Glutamatergic neuron (in vitro differentiated cells): ENCODE data around the gene NR6A1. TPM values are rescaled to one million over a fixed set of nuclear protein-coding genes. Genes with fewer than 3 reads are reported as not detected.

Experiments
- DNase-seq: peaks from one replicate; pipeline ENCODE4 v3.0.0; 2022
- H3K27ac Mint-ChIP-seq: one replicate; pipeline ENCODE4 v1.8.0; 2020; ENCODE audit warnings: mild to moderate bottlenecking, mixed read lengths, inconsistent platforms; ENCODE audit not compliant: unreplicated experiment
- H3K27me3 Mint-ChIP-seq: one replicate; pipeline ENCODE4 v1.8.0; 2020; ENCODE audit warnings: mild to moderate bottlenecking, moderate library complexity, mixed read lengths, inconsistent platforms; ENCODE audit not compliant: unreplicated experiment
- H3K36me3 Mint-ChIP-seq: one replicate; pipeline ENCODE4 v1.8.0; 2020; ENCODE audit warnings: mild to moderate bottlenecking, mixed read lengths, inconsistent platforms; ENCODE audit not compliant: unreplicated experiment
- H3K4me1 Mint-ChIP-seq: one replicate; pipeline ENCODE4 v1.8.0; 2020; ENCODE audit warnings: mild to moderate bottlenecking, low read depth, mixed read lengths, inconsistent platforms; ENCODE audit not compliant: unreplicated experiment
- H3K4me3 Mint-ChIP-seq: one replicate; pipeline ENCODE4 v1.8.0; 2020; ENCODE audit warnings: mild to moderate bottlenecking, mixed read lengths, inconsistent platforms; ENCODE audit not compliant: unreplicated experiment
- H3K9me3 Mint-ChIP-seq: one replicate; pipeline ENCODE4 v1.8.0; 2020; ENCODE audit warnings: mild to moderate bottlenecking, moderate library complexity, mixed read lengths, inconsistent platforms; ENCODE audit not compliant: unreplicated experiment
- total RNA-seq: library from RNA; stranded (reverse); fragmentation: NEBNext Ultra II Directional; extraction: Animal tissue kit (Norgen Biotek cat#: 25700); gene quantifications from one replicate; pipeline ENCODE4 v1.2.1, GENCODE V29; 2021; ENCODE audit not compliant: unreplicated experiment
- TF ChIP-seq, protein P1 (sequence below): fragments of 200-600 bp; sonication (generic); IDR thresholded peaks from one replicate; pipeline ENCODE4 v1.5.0; 2021; ENCODE audit not compliant: partially characterized antibody, unreplicated experiment

The NR6A1 gene
- total RNA-seq, 1 donor from 2014 or later = 51.0 TPM

DNA sequence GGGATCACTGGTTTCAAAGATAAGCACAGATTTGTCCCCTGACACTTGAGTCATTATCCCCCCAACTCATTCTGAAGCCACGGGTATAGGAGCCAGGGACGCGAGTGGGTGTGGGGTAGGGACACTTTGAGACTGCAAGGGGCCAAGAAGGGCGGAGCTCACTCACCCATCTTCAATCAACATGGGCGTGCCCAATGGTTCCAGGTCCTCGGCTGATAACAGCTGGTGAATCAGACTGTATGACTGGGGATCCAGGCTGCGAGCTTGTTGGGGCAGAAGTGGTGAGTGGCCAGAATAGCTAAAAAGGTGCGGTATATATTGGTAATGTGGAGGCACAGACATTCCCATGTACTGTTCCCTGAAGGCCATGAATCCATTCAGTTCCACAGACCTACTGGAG, 233.2 kb downstream of the NR6A1 start:
- H3K4me3 Mint-ChIP-seq = no peak overlapping the region
- no peaks in the 10 kb centered on the region for H3K27me3 Mint-ChIP-seq
- no peaks in the 10 kb centered on the region for H3K36me3 Mint-ChIP-seq
- no peak for DNase-seq
- no peak overlapping the region for H3K27ac Mint-ChIP-seq
- H3K4me1 Mint-ChIP-seq = no peaks in the 10 kb centered on the region
- TF ChIP-seq, protein P1, sequence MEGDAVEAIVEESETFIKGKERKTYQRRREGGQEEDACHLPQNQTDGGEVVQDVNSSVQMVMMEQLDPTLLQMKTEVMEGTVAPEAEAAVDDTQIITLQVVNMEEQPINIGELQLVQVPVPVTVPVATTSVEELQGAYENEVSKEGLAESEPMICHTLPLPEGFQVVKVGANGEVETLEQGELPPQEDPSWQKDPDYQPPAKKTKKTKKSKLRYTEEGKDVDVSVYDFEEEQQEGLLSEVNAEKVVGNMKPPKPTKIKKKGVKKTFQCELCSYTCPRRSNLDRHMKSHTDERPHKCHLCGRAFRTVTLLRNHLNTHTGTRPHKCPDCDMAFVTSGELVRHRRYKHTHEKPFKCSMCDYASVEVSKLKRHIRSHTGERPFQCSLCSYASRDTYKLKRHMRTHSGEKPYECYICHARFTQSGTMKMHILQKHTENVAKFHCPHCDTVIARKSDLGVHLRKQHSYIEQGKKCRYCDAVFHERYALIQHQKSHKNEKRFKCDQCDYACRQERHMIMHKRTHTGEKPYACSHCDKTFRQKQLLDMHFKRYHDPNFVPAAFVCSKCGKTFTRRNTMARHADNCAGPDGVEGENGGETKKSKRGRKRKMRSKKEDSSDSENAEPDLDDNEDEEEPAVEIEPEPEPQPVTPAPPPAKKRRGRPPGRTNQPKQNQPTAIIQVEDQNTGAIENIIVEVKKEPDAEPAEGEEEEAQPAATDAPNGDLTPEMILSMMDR = no peak
- H3K9me3 Mint-ChIP-seq = peaks cover 2% of the 10 kb centered on the region

DNA sequence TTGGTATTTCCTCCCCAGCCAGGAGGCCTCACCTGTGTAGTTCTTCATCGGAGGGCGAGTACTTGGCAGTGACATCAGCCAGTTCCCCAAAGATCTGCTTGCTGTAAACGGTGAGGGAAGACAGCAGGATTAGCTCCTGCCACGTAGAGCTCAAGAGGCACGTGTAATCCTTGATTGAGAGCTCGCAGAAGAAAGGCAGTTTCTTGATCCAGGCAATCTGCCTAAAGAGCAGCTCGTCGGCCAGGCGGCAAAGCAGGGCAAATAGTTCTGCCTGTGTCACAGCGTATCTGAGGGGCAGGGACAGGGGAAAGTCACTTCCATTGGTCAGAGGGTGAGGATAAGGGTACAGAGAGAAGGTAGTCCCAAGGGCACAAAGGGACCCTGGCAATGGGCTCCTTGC, 235.3 kb downstream of the NR6A1 start:
- H3K9me3 Mint-ChIP-seq = peaks cover 2% of the 10 kb centered on the region
- H3K4me3 Mint-ChIP-seq = no peak overlapping the region
- TF ChIP-seq, protein P1 = no peak
- no peaks in the 10 kb centered on the region for H3K36me3 Mint-ChIP-seq
- H3K27me3 Mint-ChIP-seq = no peaks in the 10 kb centered on the region
- no peak overlapping the region for H3K27ac Mint-ChIP-seq
- no peak for DNase-seq
- no peaks in the 10 kb centered on the region for H3K4me1 Mint-ChIP-seq

DNA sequence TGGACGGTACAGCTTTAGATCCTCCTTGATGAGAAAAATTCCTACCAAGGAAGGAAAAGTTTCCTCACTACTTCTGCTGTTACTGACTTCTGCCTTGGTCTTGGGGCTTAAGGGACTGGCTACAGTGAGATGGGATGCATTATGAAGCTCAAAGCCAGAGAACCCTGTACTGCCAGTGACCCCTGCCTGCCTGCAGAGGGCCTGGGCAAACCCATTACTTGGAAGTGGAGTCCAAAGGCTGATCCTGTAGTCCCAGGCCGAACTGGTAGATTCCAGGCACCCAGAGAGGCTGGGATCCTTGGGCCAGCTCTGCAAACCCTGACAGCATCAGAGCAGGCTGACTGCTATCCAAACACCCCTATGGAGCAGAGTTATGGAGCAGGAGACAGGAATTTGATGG, 238.2 kb downstream of the NR6A1 start:
- Mint-ChIP-seq H3K27me3 (no peaks in the 10 kb centered on the region), H3K9me3 (no peaks in the 10 kb centered on the region), H3K27ac (no peak overlapping the region), H3K4me3 (no peak overlapping the region), H3K4me1 (no peaks in the 10 kb centered on the region), H3K36me3 (no peaks in the 10 kb centered on the region)
- TF ChIP-seq, protein P1 = no peak
- DNase-seq = no peak

DNA sequence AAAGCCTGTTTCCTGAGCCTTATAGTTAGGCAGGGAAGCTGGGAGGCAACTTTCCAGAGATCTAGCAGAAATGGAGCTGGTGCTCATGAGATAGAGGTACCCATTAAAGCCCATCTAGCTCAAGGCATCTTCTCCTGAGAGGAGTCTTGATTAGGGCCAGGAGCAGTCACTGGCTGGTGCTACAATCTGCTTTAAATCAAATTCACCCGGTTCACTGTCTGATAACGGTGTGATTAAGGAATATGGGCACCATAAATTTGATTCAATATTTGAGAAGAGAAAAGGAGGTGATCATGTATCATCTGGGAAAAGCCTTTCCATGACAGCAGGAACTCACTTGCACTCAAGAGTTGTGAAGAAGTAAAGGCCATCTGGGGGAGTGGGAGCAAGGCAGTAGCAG, 240.0 kb downstream of the NR6A1 start:
- Mint-ChIP-seq H3K36me3 (no peaks in the 10 kb centered on the region), H3K4me3 (no peak overlapping the region), H3K27me3 (no peaks in the 10 kb centered on the region), H3K27ac (no peak overlapping the region), H3K4me1 (no peaks in the 10 kb centered on the region), H3K9me3 (no peaks in the 10 kb centered on the region)
- DNase-seq = no peak
- TF ChIP-seq, protein P1 = no peak

DNA sequence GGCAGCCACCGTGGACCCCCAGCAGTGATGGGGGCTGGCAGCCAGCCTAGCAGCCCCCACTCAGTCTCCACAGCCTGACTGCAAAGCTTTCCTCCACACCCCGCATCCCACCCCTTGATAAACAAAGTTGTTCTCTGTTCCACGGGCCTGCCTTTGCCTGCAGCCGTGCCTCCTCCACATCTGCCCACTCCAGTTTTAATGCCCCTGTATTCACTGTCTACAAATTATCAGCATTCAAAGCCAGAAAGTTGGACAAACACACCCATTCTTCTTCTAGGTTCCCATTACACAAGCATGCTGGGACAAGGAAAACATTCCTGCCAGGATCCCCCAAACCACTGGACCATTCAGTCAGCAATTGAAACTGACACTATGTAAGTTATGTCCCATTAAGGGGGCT, 240.9 kb downstream of the NR6A1 start:
- Mint-ChIP-seq H3K27me3 (no peaks in the 10 kb centered on the region), H3K9me3 (peaks cover 2% of the 10 kb centered on the region), H3K27ac (no peak overlapping the region), H3K4me3 (no peak overlapping the region), H3K4me1 (no peaks in the 10 kb centered on the region), H3K36me3 (no peaks in the 10 kb centered on the region)
- DNase-seq = no peak
- TF ChIP-seq, protein P1 = no peak
